Right lobe of liver (tissue), 6 donors: Measurements from ENCODE around the gene EFNA5. TPM values are rescaled to one million over a fixed set of nuclear protein-coding genes. Genes with fewer than 3 reads are reported as not detected.

Source experiments
- ATAC-seq, 4 donors: fragments of 200-7000 bp; cut with Tn5 transposase; one replicate each; pipeline ENCODE4 v1.9.1; 2020; ENCODE audit warnings: mild to moderate bottlenecking in 4 of 4, moderate library complexity in 4 of 4
- DNase-seq, 3 donors: peaks; one replicate each; pipeline ENCODE4 v3.0.0-alpha.2; 2020
- H3K27ac ChIP-seq, 3 donors: fragments of 200-600 bp; one replicate each; pipeline ENCODE4 v1.8.0; 2022
- H3K27me3 ChIP-seq, 2 donors: fragments of 200-600 bp; one replicate each; pipeline ENCODE4 v1.8.0; 2022
- H3K36me3 ChIP-seq, 4 donors: fragments of 200-600 bp; sonication (generic) in 1 of 4; one replicate each; pipeline versions ENCODE4 v1.5.1 to v1.8.0; 2017 to 2022; ENCODE audit warnings: control low read depth in 1 of 4
- H3K4me1 ChIP-seq, 4 donors: fragments of 200-600 bp; sonication (generic) in 1 of 4; one replicate each; pipeline versions ENCODE4 v1.5.1 to v1.8.0; 2017 to 2022; ENCODE audit warnings: control low read depth in 1 of 4
- H3K4me3 ChIP-seq, 3 donors: fragments of 200-600 bp; one replicate each; pipeline ENCODE4 v1.8.0; 2022
- H3K9me3 ChIP-seq, 4 donors: fragments of 200-600 bp; sonication (generic) in 1 of 4; one replicate each; pipeline versions ENCODE4 v1.5.1 to v1.8.0; 2017 to 2022; ENCODE audit warnings: control low read depth in 1 of 4
- POLR2A ChIP-seq: fragments of 450-650 bp; IDR thresholded peaks from one replicate; pipeline ENCODE4 v1.6.1; 2017; ENCODE audit warnings: antibody characterized with exemption, mild to moderate bottlenecking
- WGBS: methylation state at CpG from one replicate; pipeline ENCODE4 v1.1.6; 2018; ENCODE audit warnings: low coverage, low lambda C conversion rate; ENCODE audit not compliant: insufficient coverage; ENCODE audit errors: missing lambda C conversion rate; 5-methylcytosine and 5-hydroxymethylcytosine counted together
- intact Hi-C, 2 donors: fragments of 100-400 bp; cut with DNase I; formaldehyde crosslinking; loops; one replicate each; pipeline versions ENCODE4 v1.11.2 to v1.14.1; 2022
- total RNA-seq, 6 experiments: library from RNA; depleted of rRNA in 2 of 6; stranded (reverse); fragments of >200 nt in 2 of 6; fragmentation: NEBNext Ultra II Directional in 3 of 6; extraction: Animal tissue kit (Norgen Biotek cat#: 25700) in 3 of 6; gene quantifications; one replicate each; pipeline versions ENCODE4 v1.1.0 to v1.2.4, GENCODE V29; 2016 to 2023
- TF ChIP-seq, protein P1 (sequence below), 4 donors: fragments of 200-600 bp in 3 of 4; fragments of 450-650 bp in 1 of 4; IDR thresholded peaks; one replicate each; pipeline versions ENCODE4 v1.5.1 to v1.8.0; 2016 to 2022; ENCODE audit warnings: antibody characterized with exemption in 4 of 4, mild to moderate bottlenecking in 2 of 4
- donor health status: DM: no; HTN: yes; CAD: no.
- donor health status: DM: no; HTN: no; CAD: no.
- donor health status: DM: no; HTN: no; CAD: no.
- donor health status: DM: no; HTN: yes; CAD: no.
- donor health status: DM: no; HTN: yes; CAD: no.

EFNA5 gene
- total RNA-seq, 6 experiments from 2014 or later: 0.18 to 11.7 (median 1.4) TPM

DNA sequence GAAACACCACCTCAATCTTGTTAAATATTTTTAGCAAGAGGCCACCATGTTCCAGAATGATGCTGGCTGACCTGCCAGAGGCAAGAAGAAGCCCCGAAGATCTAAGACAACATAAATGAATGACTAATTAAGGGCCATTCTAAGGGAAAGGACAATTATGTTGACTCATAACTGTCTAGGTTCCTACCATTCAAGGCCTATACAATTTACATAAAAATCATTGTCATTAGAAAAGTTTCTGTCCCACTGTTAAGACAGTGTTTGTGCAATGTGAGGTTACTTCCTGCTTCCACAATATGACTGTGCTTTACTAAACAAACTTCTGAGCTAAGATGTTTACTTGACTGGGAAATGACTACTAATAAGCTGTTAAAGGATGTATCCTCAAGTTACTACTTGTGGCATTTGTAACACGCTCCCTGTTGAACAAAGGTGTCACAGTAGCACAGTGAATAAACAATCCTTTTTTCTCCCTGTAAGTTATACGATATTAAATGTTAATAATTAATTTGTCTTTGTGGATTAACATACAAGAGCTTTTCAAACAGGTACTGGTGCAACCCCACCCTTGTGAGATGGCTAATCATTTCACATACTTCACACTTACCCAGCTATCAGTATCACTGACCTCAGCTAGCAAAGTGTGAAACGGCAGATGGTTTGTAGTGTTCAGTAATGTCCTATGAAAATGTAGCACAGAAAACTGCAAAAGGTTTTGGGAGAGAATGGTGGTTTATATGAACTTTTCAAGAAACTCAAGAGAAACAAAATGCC lies 195.8 kb downstream of the EFNA5 start:
- TF ChIP-seq, protein P1, sequence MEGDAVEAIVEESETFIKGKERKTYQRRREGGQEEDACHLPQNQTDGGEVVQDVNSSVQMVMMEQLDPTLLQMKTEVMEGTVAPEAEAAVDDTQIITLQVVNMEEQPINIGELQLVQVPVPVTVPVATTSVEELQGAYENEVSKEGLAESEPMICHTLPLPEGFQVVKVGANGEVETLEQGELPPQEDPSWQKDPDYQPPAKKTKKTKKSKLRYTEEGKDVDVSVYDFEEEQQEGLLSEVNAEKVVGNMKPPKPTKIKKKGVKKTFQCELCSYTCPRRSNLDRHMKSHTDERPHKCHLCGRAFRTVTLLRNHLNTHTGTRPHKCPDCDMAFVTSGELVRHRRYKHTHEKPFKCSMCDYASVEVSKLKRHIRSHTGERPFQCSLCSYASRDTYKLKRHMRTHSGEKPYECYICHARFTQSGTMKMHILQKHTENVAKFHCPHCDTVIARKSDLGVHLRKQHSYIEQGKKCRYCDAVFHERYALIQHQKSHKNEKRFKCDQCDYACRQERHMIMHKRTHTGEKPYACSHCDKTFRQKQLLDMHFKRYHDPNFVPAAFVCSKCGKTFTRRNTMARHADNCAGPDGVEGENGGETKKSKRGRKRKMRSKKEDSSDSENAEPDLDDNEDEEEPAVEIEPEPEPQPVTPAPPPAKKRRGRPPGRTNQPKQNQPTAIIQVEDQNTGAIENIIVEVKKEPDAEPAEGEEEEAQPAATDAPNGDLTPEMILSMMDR (IDR thresholded peaks at IDR 0.05): no peak
- no peak for TF ChIP-seq POLR2A
- Histone ChIP-seq H3K36me3 (no peaks in the 10 kb centered on the region), H3K9me3 (no peaks in the 10 kb centered on the region), H3K27ac (peak overlapping the region in 1 of 3 donors; percentile 34), H3K4me3 (no peak overlapping the region), H3K27me3 (no peaks in the 10 kb centered on the region), H3K4me1 (no peaks in the 10 kb centered on the region)
- intact Hi-C loops: no loop called here
- peak; percentile 45 to 55 (median 53) for ATAC-seq
- DNase-seq: no peak
- WGBS: 36% methylated on average over 4 of the region's 4 CpGs

DNA sequence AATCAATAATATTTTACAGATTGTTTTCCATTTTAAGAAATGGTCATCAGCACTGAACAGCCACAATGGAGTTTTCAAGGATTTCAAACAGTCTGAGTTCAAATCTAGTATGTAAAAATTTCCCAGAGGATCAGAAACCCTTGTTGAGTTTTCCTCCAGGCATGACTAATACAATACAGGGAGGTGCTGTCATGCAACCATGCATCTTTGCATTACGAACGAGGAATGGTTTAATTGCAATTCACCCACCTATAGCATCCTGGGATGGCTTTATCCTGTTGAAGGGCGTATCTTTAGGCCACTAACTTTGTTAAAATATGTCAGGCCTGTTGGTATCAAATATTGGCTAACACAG lies 196.4 kb downstream of the EFNA5 start:
- no peak for TF ChIP-seq POLR2A
- TF ChIP-seq, protein P1 (IDR thresholded peaks at IDR 0.05): no peak
- Histone ChIP-seq H3K27me3 (no peaks in the 10 kb centered on the region), H3K4me1 (no peaks in the 10 kb centered on the region), H3K27ac (peak overlapping the region in 1 of 3 donors; percentile 34), H3K4me3 (no peak overlapping the region), H3K9me3 (no peaks in the 10 kb centered on the region), H3K36me3 (no peaks in the 10 kb centered on the region)
- WGBS: 72% methylated on average over 3 of the region's 3 CpGs
- DNase-seq: no peak
- intact Hi-C loops: no loop called here
- peak in 1 of 4 donors; percentile 13 for ATAC-seq

DNA sequence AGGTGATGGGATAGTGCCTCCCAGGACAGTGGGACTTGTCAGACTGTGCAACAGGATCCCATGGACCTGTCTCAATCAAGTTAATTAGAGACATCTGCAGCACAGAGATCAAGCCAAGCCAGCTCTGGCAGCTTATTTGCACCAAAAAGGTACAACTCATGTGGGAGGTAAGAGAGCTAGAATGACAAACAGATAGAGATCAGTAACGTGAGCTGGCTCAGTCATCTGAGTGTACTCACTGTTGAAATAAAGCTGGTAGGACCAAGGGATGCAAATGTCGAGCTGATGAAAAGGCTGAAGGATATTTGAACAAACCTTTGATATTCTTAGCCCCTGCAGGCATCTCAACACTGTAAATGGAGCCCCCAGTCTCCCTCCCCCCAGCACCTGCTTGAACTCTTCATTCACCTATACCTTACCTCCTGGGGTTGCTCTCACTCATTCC lies 198.1 kb downstream of the EFNA5 start:
- ATAC-seq (no peak), DNase-seq (no peak)
- WGBS: 48% methylated on average over 2 of the region's 2 CpGs
- Histone ChIP-seq H3K4me3 (no peak overlapping the region), H3K27ac (no peak overlapping the region), H3K4me1 (no peaks in the 10 kb centered on the region), H3K27me3 (no peaks in the 10 kb centered on the region), H3K36me3 (no peaks in the 10 kb centered on the region), H3K9me3 (no peaks in the 10 kb centered on the region)
- TF ChIP-seq, protein P1 (IDR thresholded peaks at IDR 0.05): no peak
- no peak for TF ChIP-seq POLR2A
- intact Hi-C loops: no loop called here

DNA sequence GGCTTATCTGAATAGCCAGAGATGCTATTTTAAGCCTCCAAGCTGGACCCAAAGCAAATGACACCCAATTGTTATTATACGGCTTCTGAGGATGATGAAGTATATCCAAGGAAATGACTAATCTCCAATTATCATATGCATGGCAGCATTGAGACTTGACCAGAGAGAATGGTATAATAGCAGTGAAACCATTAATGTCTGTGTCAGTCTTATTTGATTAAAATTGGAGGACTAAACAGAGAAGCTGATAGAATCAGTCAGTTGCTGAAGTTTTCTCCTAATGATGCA lies 200.5 kb downstream of the EFNA5 start:
- Histone ChIP-seq H3K9me3 (no peaks in the 10 kb centered on the region), H3K27ac (no peak overlapping the region), H3K36me3 (no peaks in the 10 kb centered on the region), H3K4me3 (no peak overlapping the region), H3K4me1 (no peaks in the 10 kb centered on the region), H3K27me3 (no peaks in the 10 kb centered on the region)
- intact Hi-C loops: no loop called here
- 38% methylated on average over 1 of the region's 1 CpG for WGBS
- no peak for TF ChIP-seq POLR2A
- TF ChIP-seq, protein P1 (IDR thresholded peaks at IDR 0.05): no peak
- DNase-seq: no peak
- ATAC-seq: no peak
